Smooth muscle cell (in vitro differentiated cells): ENCODE measurements around the gene FGF3. TPM values are rescaled to one million over a fixed set of nuclear protein-coding genes. Genes with fewer than 3 reads are reported as not detected.

Experiments used
- DNase-seq: peaks from one replicate; lab custom pipeline; 2025; ENCODE audit not compliant: unreplicated experiment; lab: John Stamatoyannopoulos, UW
- H2AFZ ChIP-seq: fragments of 200-600 bp; sonication (generic); 2 replicates; pipeline ENCODE4 v1.6.0; 2016; ENCODE audit warnings: antibody characterized with exemption, low read depth, mild to moderate bottlenecking
- H3F3A ChIP-seq: fragments of 200-600 bp; sonication (generic); 2 replicates; pipeline ENCODE4 v1.6.0; 2017; ENCODE audit warnings: antibody characterized with exemption, low read depth
- H3K27ac ChIP-seq: fragments of 200-600 bp; sonication (generic); 2 replicates; pipeline ENCODE4 v1.5.1; 2016; ENCODE audit warnings: low read depth, mild to moderate bottlenecking
- H3K27me3 ChIP-seq: fragments of 200-600 bp; sonication (generic); 2 replicates; pipeline ENCODE4 v1.6.1; 2016; ENCODE audit warnings: low read depth, mild to moderate bottlenecking
- H3K36me3 ChIP-seq: fragments of 200-600 bp; sonication (generic); 2 replicates; pipeline ENCODE4 v1.5.1; 2016; ENCODE audit warnings: low read depth
- H3K4me1 ChIP-seq: fragments of 200-600 bp; sonication (generic); 2 replicates; pipeline ENCODE4 v1.5.1; 2016; ENCODE audit warnings: low read depth
- H3K4me2 ChIP-seq: fragments of 200-600 bp; sonication (generic); 2 replicates; pipeline ENCODE4 v1.6.0; 2016; ENCODE audit warnings: mild to moderate bottlenecking
- H3K4me3 ChIP-seq: fragments of 200-600 bp; sonication (generic); 2 replicates; pipeline ENCODE4 v1.5.1; 2016; ENCODE audit warnings: mild to moderate bottlenecking
- H3K79me2 ChIP-seq: fragments of 200-600 bp; sonication (generic); 2 replicates; pipeline ENCODE4 v1.6.0; 2016; ENCODE audit warnings: low read depth, mild to moderate bottlenecking
- H3K9ac ChIP-seq: fragments of 200-600 bp; sonication (generic); 2 replicates; pipeline ENCODE4 v1.6.0; 2016; ENCODE audit warnings: low read depth
- H3K9me3 ChIP-seq: fragments of 200-600 bp; sonication (generic); replicated peaks from 2 replicates; pipeline ENCODE4 v1.5.1; 2016; ENCODE audit warnings: low read depth
- H4K20me1 ChIP-seq: fragments of 200-600 bp; sonication (generic); 2 replicates; pipeline ENCODE4 v1.6.0; 2016; ENCODE audit warnings: low read depth
- WGBS: methylation state at CpG from one replicate; pipeline ENCODE4 v1.1.7; 2016; ENCODE audit warnings: low lambda C conversion rate; 5-methylcytosine and 5-hydroxymethylcytosine counted together
- polyA plus RNA-seq: library from polyadenylated mRNA; unstranded; fragments of >200 nt; fragmentation: Nextera tagmentation; extraction: Ambion mirVana; gene quantifications from 2 replicates; pipeline ENCODE4 v1.2.1, GENCODE V29; 2016
- total RNA-seq: library from RNA; depleted of rRNA; stranded (reverse); fragments of >200 nt; gene quantifications from 2 replicates; pipeline ENCODE4 v1.2.3, GENCODE V29; 2014
- TF ChIP-seq, protein P1 (sequence below): fragments of 200-600 bp; sonication (generic); IDR thresholded peaks from 2 replicates; pipeline ENCODE4 v1.5.1; 2017; ENCODE audit warnings: borderline replicate concordance, mild to moderate bottlenecking, antibody characterized with exemption; ENCODE audit not compliant: insufficient read depth, poor library complexity, severe bottlenecking

The FGF3 gene
- total and polyA plus RNA-seq, 2 experiments from 2014 or later: not detected

DNA sequence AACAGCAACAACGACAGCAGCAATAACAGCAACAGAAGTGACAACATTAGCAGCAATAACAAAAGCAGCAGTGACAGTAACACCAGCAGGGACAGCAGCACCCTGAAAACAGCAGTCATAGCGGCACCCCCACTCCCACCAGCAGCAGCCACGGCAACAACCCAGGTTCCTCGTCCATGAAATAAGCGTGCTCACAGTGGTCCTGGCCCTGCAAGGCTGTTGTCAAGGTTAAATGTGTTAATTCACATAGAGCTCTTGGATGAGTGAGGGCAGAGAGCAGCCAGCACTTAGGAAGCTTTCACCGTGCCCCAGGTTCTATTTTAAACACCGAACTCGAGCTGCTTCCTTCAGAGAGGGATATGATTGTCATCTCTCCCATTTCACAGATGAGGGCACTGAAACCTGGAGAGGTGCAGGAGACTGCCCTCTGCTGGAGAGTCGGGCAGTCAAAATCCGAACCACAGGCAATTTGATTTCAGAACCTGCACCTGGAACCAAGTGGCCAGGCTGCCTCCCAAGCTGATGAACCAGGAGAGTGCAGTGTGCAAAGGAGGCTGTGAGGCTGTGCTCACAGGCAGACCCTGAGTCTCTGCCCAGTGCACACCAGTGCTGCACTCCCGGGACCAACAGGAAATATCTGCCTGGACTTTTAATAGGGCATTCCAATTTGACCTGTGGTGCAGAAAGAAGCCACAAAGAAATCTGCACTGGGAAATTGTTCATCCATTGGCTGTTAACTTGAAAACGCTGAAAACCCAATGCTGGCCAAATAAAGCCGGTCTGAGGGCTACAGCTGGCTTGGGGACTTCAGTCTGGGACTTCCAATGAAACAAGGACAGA, 22.9 kb upstream of the FGF3 start:
- Histone ChIP-seq H4K20me1 (no peaks in the 10 kb centered on the region), H3K79me2 (no peaks in the 10 kb centered on the region), H2AFZ (no peak overlapping the region), H3K9ac (no peak overlapping the region), H3F3A (no peaks in the 10 kb centered on the region), H3K9me3 (no peaks in the 10 kb centered on the region), H3K4me2 (no peak overlapping the region), H3K27ac (no peak overlapping the region), H3K4me3 (no peak overlapping the region), H3K4me1 (peaks cover 15% of the 10 kb centered on the region), H3K27me3 (peaks cover 22% of the 10 kb centered on the region), H3K36me3 (no peaks in the 10 kb centered on the region)
- TF ChIP-seq, protein P1, sequence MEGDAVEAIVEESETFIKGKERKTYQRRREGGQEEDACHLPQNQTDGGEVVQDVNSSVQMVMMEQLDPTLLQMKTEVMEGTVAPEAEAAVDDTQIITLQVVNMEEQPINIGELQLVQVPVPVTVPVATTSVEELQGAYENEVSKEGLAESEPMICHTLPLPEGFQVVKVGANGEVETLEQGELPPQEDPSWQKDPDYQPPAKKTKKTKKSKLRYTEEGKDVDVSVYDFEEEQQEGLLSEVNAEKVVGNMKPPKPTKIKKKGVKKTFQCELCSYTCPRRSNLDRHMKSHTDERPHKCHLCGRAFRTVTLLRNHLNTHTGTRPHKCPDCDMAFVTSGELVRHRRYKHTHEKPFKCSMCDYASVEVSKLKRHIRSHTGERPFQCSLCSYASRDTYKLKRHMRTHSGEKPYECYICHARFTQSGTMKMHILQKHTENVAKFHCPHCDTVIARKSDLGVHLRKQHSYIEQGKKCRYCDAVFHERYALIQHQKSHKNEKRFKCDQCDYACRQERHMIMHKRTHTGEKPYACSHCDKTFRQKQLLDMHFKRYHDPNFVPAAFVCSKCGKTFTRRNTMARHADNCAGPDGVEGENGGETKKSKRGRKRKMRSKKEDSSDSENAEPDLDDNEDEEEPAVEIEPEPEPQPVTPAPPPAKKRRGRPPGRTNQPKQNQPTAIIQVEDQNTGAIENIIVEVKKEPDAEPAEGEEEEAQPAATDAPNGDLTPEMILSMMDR: peak; percentile 25
- DNase-seq: no peak
- 78% methylated on average over 13 of the region's 13 CpGs for WGBS

- Histone ChIP-seq H3K79me2 (no peaks in the 10 kb centered on the region), H3F3A (no peaks in the 10 kb centered on the region), H3K27me3 (peaks cover 17% of the 10 kb centered on the region), H3K4me1 (peaks cover 8% of the 10 kb centered on the region), H2AFZ (no peak overlapping the region), H3K36me3 (no peaks in the 10 kb centered on the region), H3K9ac (no peak overlapping the region), H3K9me3 (no peaks in the 10 kb centered on the region), H4K20me1 (no peaks in the 10 kb centered on the region), H3K27ac (no peak overlapping the region), H3K4me2 (no peak overlapping the region), H3K4me3 (no peak overlapping the region)
- TF ChIP-seq, protein P1: no peak
- WGBS: 85% methylated on average over 4 of the region's 4 CpGs
- no peak for DNase-seq
Observed at GRCh38 chr11:69841170-69841858, 22.1 kb upstream of the FGF3 start.

GRCh38 chr11:69840371-69841169, 21.4 kb upstream of the FGF3 start:
- Histone ChIP-seq H4K20me1 (no peaks in the 10 kb centered on the region), H3K27ac (no peak overlapping the region), H3K79me2 (no peaks in the 10 kb centered on the region), H3K36me3 (no peaks in the 10 kb centered on the region), H3K9me3 (no peaks in the 10 kb centered on the region), H3F3A (no peaks in the 10 kb centered on the region), H3K4me1 (peaks cover 7% of the 10 kb centered on the region), H3K27me3 (peaks cover 13% of the 10 kb centered on the region), H3K4me3 (no peak overlapping the region), H3K9ac (no peak overlapping the region), H2AFZ (no peak overlapping the region), H3K4me2 (no peak overlapping the region)
- 71% methylated on average over 20 of the region's 20 CpGs for WGBS
- DNase-seq: no peak
- TF ChIP-seq, protein P1: no peak
